Keratinocyte (primary cell): Measurements from ENCODE around the gene ULK4.
"Not testable (repeated sequence)": the region's sequence is repeated elsewhere in the genome, so short reads cannot be mapped to it uniquely, and the experiment has no call there.

Source experiments
- CTCF ChIP-seq, 3 experiments: IDR thresholded peaks in 1 of 3; conservative IDR thresholded peaks in 1 of 3; optimal IDR thresholded peaks in 1 of 3; 2 replicates in 2 of 3; 3 replicates in 1 of 3; pipeline versions ENCODE3 to v1.5.1; 2011; ENCODE audit warnings: low read length in 3 of 3, mild to moderate bottlenecking in 3 of 3, moderate library complexity in 2 of 3, control low read depth in 1 of 3, inconsistent platforms in 1 of 3; ENCODE audit not compliant: insufficient read depth in 2 of 3; ENCODE audit errors: extremely low read depth in 1 of 3
- EZH2 ChIP-seq: IDR thresholded peaks from one replicate; pipeline ENCODE4 v1.6.1; 2012; ENCODE audit warnings: inconsistent platforms, mild to moderate bottlenecking, low read length, moderate library complexity

- not testable (repeated sequence) for TF ChIP-seq CTCF (optimal IDR thresholded peaks at IDR 0.05 in 1 of 3, IDR thresholded peaks at IDR 0.05 in 1 of 3, conservative IDR thresholded peaks at IDR 0.05 in 1 of 3; ENCODE audit: extremely low read depth in 1 of 3, insufficient read depth in 2 of 3, low read length in 3 of 3); EZH2
These were observed 314.2 kb downstream of the ULK4 start for GRCh38 chr3:41647730-41648129.
